GM19463 (cell line): Measurements from ENCODE around the gene SPAG16.
"Not testable (repeated sequence)": the region's sequence is repeated elsewhere in the genome, so short reads cannot be mapped to it uniquely, and the experiment has no call there.

ENCODE experiments used
- ATAC-seq: cut with Tn5 transposase; IDR thresholded peaks from one replicate; pipeline ENCODE4 v1.9.1; 2021; ENCODE audit warnings: mild to moderate bottlenecking, moderate library complexity; ENCODE audit not compliant: unreplicated experiment

Gene SPAG16

DNA sequence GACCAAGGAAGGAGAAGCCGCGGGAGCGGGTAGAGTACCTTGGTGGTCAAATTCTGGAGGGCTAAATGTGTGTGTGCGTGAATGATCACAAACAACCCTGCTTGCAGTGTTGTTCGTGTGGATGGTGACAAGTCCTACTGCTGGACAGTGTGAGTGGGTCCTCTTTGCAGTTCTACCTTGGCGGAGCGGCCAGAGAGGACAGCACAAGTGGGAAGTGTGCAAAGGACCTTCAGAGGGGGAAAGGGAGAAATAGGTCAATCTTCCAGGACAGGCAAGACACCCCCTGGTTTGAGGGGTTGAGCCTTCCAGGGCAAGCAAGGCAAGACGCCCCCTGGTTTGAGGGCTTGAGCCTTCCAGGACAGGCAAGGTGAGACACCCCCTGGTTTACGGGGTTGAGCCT is 122.8 kb downstream of the SPAG16 start:
- ATAC-seq: not testable (repeated sequence)

DNA sequence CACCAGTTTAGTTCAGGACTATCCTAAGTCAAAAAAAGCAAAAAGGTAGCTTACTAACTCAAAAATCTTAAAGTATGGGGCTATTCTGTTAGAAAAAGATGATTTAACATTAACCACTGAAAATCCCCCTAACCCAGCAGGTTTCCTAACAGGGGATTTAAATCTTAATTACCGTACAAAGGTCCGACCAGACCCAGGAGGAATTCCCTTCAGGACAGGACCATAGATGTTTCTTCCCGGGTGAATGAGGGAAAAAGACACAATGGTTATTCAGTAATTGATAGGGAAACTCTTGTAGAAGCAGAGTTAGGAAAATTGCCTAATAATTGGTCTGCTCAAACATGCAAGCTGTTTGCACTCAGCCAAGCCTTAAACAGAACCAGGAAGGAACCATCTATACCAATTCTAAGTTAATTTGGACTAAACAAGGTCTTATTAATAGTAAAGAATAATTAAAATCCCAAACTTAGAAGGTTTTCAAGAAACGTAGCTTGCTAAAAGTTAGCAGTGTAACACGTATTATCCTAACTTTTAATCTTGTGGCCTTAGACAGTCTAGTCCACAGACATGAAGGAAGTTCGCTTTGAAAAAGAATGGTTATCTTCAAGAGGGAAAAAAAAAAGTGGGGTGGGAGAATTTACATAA is 124.3 kb downstream of the SPAG16 start:
- ATAC-seq: not testable (repeated sequence)

DNA sequence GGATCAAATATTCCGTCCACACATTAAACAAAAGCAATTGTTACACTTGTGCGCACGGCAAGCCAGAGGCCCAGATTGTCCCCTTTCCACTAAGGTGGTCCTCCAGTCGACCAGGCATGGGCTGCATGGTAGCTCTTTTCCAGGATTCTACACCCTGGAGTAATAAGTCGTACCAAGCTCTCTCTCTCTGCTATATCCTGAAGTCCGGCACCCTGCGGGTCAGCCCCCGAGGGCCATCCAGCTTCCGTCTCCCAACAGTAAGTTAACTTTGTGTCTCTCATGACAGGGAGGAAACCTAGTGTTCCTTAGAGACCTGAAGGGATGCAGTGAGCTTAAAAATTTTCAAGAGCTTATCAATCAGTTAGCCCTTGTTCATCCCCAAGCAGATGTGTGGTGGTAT is 126.4 kb downstream of the SPAG16 start:
- ATAC-seq: not testable (repeated sequence)

DNA sequence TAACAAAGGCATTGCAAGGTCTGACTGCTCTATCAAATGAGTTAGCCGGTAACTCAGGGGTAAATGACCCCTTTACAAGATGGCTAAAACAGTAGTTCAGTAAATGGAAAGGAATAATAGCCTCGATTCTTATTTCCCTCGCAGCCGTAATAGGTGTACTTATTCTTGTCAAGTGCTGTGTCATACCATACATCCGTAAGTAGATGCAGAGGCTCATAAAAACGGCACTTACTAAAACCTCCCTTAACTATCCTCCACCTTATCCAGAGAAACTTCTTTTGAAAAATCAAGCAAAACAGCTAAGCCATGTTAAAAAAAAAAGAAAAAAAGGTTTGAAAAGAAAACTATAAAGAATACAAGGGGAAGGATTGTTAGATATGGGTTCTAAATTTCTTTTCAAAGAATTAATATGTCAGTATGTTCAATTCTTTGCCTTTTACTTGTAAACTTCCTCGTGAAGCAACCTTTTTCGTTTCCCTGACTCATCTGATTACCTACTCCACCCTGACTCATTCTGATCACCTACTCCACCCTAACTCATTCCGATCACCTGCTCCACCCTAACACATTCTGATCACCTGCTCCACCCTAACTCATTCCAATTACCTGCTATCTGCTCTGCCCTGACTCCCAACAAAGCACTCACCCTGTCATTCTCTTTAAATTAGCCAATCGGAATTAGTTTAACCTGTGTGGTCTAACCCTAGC is 127.5 kb downstream of the SPAG16 start:
- no peak for ATAC-seq

DNA sequence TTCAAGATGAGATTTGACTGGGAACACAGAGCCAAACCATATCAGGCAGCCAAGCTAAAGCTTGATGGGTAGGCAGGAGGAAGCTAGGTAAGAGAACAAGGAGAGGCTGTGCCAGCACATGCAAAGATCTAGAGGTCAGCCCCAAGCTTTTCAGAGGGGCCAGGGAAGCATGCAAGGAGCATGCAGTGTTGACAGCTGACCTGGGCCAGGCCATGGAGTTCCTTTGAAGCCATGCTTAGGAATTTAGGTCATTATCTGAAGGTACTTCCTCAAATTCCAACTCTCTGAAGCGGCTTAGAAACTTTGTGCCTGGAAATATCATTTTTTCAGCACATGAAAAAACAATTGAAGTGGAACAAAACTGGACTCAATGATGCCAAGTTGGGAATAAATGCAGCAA is 130.8 kb downstream of the SPAG16 start:
- no peak for ATAC-seq

GRCh38 chr2:213416832-213417231 is 132.6 kb downstream of the SPAG16 start:
- ATAC-seq: no peak

DNA sequence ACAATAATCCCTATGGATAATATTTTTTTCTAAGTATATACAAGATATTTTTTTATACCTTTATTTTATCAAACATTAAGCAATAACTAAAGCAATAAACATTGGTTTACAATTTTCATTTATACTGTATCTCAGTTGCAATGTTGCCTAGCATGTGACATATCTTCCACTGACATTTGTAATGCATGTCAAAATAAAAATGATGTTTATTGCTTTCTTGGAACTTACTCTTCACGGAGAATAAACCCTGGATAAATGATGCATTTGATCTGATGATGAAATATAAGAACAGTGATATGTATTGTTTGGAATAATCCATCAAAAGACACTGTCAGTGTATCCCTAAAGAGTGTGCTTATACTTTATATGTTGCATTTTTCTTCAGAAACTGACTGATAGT is 135.7 kb downstream of the SPAG16 start:
- ATAC-seq: no peak

GRCh38 chr2:213420828-213421385 is 136.6 kb downstream of the SPAG16 start:
- ATAC-seq: no peak

GRCh38 chr2:213422211-213422610 is 137.9 kb downstream of the SPAG16 start:
- no peak for ATAC-seq

DNA sequence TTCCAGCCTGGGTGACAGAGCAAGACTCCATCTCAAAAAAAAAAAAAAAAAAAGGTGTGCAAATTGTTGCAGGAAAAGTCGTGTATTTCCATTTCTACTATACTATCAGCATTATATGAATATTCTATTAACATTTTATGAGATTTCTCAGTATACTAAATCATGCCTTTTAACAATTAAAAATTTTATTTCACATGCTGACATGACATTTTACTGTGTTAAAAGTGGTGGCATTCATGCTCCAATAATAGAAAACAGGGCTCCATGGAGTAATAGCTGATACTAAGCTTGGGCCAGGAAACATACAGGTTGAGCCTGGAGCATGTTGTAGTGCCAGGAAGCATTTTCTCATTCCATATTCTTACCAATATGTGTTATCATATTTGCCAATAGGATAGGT is 141.4 kb downstream of the SPAG16 start:
- no peak for ATAC-seq

- no peak for ATAC-seq
These were observed 145.3 kb downstream of the SPAG16 start for GRCh38 chr2:213429516-213429915.

DNA sequence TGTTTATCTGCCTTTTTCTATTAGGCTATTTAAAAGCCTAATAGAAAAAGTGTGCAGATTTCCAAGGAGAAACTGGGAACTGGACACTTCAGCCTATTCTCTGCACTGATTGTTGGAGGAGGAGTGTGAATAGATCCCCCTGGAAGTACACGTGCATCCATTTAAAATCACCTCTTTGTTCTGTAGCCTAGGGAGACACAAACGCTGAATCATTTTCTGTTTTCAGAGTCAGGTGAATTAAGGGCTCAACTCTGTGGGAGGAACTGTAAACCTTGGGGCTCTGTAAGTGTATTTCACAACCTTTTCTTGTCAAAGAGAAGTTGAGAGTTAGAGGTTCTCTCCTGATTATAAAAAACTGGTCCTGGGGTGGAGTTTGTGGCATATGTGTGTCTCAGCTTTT is 159.7 kb downstream of the SPAG16 start:
- no peak for ATAC-seq

- ATAC-seq: no peak
These were observed 167.4 kb downstream of the SPAG16 start for GRCh38 chr2:213451542-213452239.

GRCh38 chr2:213455316-213456008 is 171.2 kb downstream of the SPAG16 start:
- ATAC-seq: no peak

DNA sequence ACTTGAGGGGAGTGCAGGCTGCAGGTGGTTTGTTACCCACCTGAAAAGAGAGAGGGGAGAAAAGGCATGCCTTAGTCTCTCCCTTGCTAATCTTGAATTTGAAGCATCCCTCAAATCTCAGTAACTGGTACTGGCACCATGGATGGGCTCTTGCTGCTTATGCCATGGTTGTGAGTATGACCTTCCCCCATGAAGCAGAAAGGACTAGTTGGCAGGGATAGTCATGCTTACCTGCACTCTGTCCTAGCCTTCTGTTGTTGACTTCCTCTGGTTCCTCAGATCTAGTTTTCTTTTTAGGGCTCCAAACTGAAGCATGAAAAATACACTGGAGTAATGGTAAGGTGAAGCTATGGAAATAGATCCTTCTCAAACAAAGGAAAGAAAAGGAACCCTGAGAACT is 191.2 kb downstream of the SPAG16 start:
- ATAC-seq: no peak

DNA sequence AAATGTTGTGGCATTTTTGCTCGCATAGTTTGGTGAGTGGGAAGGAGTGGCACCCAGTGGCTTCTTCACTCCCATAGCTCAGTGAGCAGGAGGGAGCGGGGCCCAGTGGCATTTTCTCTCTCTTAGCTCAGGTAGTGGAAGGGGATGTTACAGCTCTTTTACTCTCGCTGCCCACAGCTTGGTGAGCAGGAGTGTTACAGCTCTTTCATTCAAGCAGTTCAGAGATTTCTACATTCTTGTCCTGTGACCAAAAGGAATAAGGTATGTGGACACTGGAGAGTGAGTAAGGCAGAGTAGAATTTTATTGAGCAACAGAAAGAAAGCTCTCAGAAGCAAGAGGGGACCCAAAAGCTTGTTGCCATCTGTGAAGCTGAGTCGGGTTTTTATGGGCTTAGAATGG is 192.4 kb downstream of the SPAG16 start:
- no peak for ATAC-seq

DNA sequence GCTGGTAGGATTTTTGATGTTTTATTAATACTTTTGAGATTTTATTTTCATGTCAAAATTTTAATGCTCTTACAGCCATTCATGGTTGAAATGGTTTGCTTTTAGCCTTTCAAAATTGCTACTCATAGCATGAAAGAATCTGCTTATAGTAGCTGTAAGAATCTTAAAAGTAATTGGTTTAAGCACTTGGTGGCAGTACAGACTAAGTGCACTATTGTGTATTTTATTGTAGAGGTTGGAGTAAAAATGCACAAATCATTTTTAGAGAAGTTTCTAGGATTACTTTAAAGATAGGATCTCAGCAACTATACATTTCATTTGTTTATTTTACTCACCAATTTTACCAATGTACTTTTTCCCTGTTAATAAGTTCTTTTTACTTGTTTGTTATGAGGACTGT is 205.8 kb downstream of the SPAG16 start:
- no peak for ATAC-seq

GRCh38 chr2:213491376-213491775 is 207.1 kb downstream of the SPAG16 start:
- no peak for ATAC-seq

GRCh38 chr2:213496226-213496625 is 212.0 kb downstream of the SPAG16 start:
- no peak for ATAC-seq

- ATAC-seq: no peak
These were observed 216.6 kb downstream of the SPAG16 start for GRCh38 chr2:213500881-213501280.

- no peak for ATAC-seq
These were observed 239.9 kb downstream of the SPAG16 start for GRCh38 chr2:213524164-213524563.
